HG03571 (cell line): ENCODE data around the gene SPIN3.
A peak's percentile ranks its signal among the peaks of the same experiment; 100 is the strongest.
"Not testable (repeated sequence)": the region's sequence is repeated elsewhere in the genome, so short reads cannot be mapped to it uniquely, and the experiment has no call there.

Source experiments
- ATAC-seq: cut with Tn5 transposase; IDR thresholded peaks from one replicate; pipeline ENCODE4 v1.9.1; 2021; ENCODE audit not compliant: unreplicated experiment

Gene SPIN3

DNA sequence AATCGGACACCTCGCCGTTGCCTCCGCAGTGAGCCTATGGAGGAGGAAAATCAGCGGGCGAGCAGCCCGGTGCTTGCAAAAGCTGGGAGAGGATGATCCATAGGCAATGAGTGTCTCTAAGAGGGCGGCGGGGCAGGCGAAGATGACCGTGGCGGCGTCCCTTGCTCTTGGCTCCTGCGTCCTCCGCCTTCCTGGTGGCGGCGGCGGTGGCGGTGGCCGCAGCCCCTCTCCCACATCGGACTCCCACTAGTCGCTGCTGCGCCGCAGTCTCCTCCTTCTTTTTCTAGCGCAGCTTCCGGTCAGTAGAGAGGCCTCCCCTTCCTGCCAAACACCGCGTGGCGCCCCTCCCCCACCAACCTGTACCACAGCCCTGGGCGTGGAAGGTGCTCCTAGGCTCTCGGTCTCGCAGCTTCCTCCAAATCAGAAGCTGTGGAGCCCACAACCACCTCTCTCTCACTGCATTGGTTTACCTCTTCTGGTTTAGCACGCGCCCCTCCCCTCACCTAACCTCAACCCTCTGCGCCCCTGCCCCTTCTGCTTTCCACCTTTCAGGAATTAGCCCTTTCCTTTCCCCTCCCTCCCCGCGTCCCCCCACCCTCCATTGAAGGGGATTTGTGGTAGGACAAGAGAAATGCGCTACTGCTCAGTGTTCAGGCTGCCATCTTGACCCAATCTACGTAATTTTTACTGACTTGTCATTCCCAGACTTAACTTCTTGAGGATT, at the start of gene SPIN3:
TSS of gene SPIN3 (minus strand) at position 271 of the 724 bp plus-strand sequence. CDS start 594 bp downstream, outside the sequence.
- peak; percentile 99 for ATAC-seq

DNA sequence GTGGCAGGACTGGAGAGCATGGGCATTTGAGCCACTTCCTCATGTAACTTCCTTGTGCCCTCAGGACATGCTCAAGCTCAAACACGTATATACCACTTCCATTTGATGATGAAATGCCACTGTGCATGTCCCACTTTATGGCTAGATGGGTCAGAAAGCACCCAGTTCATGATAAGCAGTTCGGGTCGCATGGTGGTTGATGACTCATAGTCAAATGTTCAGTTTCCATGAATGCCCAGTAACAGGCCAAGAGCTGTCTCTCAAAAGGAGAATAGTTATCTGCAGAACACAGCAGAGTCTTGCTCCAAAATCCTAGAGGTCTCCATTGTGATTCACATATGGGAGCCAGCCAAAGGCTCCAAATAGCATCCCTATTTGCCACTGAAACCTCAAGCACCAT, 48.9 kb upstream of the SPIN3 start:
- ATAC-seq: no peak

DNA sequence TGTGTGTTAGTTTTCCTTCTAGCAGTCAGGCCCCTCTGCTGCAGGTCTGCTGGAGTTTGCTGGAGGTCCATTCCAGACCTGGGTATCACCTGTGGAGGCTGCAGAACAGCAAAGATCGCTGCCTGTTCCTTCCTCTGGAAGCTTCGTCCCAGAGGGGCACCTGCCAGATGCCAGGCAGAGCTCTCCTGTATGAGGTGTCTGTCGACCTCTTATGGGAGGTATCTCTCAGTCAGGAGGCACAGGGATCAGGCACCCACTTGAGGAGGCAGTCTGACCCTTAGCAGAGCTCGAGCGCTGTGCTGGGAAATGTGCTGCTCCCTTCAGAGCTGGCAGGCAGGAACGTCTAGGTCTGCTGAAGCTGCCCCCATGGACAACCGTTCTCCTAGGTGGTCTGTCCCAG, 41.9 kb upstream of the SPIN3 start:
- ATAC-seq: not testable (repeated sequence)

DNA sequence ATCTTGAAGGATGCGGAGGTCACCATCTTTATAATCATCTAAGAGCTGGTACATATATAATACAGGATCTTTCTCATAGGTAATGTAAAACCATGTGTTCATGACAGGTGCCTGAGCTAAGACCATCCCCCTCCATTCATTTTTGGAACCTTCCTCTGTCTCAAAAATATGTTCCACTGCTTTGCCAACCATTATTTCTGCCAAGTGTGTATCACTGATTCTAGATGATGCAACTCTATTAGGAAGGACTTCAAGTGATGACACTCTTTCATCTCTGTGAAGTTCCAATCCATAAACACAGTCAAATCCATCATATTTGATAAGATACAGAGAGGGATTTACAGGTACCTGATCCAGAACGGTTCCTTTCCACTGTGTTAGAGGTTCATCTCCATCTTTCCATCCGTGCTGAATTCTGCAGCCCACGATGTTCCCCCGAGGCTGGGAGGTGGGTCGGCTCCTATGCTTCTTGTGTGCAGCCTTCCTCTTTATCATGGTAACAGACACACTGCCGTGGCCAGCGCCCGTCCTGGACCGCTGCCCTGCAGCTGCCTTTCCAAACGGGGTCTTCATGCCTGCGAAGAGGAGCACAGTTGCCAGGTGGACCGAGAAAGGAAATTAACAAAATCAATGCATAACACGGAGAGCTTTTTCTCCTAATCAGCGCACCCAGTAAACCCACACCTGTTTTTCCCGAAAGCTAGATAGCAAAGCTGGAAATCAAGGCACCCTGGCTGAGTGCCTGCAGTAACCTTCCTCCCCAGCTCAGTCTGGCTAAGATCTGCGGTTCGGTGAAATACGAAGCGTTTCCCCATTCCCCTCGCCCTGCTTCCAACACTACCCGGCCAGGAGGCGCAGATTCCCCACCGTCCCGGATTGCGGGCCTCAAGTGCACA, 718 bp downstream of the SPIN3 start:
- ATAC-seq: no peak

DNA sequence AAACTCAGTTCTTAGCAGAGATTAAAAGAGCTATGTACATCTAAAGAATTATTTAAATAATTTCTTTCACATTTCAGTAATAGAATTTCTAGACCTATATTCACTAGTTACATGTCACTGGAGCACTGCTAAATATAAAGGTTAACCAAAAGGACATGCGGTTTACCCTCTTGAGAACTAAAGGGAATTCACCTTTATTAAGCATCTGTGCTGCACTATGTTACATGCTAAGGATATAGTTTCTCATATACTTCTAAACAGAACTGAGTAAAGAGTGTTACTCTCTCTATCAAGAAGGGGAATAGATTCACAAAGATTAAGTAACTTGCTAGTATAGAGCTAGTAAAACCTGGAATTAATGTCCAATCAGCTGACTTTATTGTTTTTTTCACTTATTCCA, 7.6 kb downstream of the SPIN3 start:
- ATAC-seq: no peak

DNA sequence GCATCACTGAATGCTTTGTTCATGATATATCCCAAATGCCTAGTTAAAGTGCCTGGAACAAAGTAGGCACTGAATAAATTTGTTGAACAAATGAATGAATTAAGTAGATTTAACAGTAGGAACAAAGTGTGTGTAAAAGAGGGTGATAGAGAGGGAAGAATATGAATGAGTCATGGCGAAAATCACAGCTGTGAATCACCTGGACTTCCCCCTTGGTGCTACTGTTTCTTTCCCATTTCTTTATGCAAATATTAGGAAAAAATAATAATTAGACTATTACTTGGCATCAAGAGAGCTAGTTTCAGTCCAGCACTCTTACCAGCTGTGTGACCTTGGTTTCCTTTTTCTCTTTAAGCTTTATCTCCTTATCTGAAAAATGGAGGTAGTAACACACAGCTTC, 9.2 kb downstream of the SPIN3 start:
- ATAC-seq: no peak

DNA sequence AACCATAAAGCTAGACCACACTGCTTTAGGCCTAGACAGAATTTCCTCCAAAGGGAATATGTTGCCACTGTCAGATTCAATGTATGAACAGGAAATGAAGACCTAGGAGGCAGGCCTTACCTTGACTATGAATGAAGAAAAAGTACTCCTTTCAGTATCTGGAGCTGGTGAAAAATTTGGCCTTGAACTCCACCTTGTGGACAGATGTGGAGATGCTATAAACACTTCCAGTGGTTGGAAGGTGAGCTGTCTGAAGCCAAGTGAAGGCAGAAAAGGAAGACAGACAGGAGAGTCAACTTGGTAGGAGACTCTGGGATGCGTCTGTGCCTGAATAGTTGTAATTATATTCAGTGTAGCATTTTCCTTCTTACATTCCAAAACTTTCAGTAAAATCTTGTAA, 17.2 kb downstream of the SPIN3 start:
- ATAC-seq: peak; percentile 92

DNA sequence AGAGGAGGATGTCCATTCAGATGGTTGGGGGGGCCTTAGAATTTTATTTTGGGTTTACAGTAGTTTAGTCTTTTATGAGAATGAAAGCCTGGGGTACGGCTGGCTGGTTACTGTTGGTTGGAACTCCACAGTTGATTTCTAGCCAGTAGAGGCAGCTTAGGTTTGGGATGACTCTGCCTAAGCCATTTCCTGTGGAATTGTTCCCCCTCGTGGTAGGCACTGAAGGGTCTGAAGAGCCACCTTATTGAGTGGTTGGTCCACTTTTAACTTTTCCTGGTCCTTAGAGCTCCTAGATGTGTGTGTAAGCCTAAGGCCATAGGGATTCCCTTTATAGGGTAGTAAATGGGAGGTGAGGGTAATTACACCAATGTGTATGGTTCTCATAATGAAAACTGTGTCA, 19.7 kb downstream of the SPIN3 start:
- no peak for ATAC-seq

DNA sequence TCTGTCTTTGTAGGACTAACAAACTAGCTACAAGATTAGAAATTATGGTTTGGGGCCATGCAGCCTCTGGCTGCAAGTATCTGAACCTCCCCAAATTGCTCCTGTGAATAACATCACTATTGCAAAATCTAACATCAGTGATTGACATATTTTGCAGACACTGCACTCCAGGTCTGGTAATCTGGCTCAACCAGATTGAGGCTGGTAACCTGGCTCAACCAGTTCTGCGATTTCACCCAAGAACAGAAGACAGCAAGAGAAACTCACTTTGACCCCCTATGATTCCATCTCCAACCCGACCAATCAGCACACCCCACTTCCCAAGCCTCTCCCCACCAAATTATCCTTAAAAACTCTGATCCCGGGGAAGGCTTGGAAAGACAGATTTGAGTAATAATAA, 20.9 kb downstream of the SPIN3 start:
- no peak for ATAC-seq

DNA sequence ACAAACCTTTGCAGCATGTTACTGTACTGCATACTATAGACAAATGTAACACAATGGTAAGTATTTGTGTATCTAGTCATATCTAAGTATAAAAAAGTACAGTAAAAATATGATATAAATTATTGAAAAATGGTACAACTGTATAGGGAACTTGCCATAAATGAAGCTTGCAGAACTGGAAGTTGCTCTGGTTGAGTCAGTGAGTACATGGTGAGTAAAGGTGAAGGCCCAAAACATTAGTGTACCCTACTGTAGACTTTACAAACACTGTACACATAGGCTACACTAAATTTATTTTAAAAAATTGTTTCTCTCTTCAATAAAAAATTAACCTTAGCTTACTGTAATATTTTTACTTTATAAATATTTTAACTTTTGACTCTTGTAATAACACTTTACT, 25.8 kb downstream of the SPIN3 start:
- ATAC-seq: no peak

DNA sequence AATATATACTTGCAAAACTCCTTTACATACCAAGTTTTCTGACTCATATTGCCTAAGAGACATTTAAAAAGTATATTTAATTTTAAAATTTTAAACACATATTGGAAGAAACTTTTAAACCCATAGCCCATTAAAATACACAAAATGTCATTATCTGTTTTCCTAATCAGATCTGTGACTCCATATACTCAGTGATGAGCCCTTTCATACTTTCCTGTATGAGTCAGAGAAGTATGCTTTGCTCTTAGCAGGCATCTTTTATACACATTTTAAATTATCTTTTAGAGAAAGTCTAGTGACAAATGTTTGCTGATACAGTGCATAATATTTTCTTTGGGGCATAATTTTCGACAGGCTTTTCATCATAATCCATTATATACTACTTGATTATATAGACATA, 26.4 kb downstream of the SPIN3 start:
- ATAC-seq: no peak

DNA sequence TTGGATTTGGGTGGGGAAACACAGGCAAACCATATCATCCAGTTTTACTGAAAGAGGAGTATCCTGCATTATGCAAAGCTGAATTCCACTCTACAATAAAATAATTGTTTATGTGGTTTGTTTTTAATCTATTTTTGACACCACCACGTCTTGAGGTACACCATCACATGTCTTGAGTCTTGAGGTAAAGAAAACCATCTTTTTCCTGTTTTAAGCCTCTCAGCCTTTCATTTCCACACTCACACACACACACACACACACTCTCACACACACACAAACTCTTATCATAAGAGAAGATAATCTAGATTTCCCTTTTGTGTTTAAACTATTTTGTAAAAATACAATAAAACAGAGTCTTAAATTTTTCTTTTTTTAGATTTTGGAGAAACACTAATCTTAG, 32.0 kb downstream of the SPIN3 start:
- no peak for ATAC-seq

DNA sequence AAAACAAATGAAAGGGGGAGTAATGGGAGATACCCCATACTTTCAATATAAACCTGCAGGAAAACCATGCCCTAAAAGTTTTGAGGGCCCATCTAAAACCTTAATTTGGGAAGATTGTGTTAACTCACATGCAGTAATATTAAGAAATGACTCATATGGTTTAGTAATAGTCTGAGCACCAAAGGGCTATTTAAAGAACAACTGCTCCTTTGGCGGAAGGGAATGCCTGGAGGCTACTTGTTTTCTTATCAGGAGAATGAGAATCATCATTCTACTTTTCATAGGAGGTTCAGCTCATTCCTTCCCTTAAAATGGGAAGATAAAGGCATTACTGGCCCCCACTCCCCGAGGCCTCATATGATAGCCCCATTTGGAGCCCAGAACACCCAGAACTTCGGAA, 47.6 kb downstream of the SPIN3 start:
- ATAC-seq: no peak

DNA sequence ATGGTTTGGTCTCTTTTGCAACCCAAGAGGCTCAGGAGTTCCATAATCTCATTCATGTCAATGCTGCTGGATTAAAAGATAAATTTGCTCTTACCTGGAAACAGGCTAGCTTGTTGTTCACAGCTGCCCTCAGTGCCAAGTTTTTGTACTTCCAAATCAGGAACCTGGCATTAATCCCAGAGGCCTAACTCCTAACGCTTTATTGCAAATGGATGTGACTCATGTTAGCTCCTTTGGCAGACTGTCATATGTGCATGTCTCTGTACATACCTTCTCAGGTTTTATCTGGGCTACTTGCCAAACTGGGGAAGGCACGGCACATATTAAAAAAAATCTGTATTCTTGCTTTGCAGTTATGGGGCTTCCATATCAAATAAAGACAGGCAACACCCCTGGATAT, 49.1 kb downstream of the SPIN3 start:
- not testable (repeated sequence) for ATAC-seq

DNA sequence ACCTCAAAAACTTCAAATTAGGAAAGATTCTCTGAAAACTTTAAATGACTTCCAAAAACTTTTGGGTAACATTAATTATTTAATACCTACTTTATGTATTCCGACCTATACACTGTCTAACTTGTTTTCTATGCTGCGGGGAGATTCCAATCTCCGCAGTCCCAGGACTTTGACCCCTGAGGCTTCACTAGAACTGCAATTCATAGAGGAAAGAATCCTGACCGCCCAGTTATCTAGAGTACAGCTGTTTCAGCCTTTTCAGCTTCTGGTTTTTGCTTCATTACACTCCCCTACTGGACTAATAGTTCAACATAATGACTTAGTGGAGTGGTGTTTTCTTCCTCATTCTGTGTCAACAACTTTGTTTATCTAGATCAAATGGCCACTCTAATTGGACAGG, 50.1 kb downstream of the SPIN3 start:
- ATAC-seq: not testable (repeated sequence)

DNA sequence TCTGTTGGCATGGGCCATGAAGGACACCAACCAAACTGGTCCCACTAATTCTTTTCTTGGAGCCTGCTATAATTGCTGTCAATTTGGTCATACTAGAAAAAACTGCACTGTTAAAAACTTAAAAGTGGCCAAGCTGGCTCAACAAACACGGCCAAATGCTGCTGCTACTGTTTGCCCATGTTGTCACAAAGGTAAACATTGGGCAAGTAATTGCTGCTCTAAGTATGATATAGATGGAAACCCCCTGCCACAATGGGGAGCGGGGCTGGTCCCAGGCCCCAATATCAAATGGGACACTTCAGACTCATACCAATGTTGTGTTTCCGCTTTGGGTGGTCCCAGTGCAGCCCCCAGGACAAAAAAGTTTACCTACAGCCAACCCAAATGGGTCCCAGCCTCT, 52.1 kb downstream of the SPIN3 start:
- ATAC-seq: no peak
